Esophagus (tissue), 2 donors: Measurements from ENCODE around the gene SLC25A10. TPM values are rescaled to one million over a fixed set of nuclear protein-coding genes. Genes with fewer than 3 reads are reported as not detected.
"Not testable (repeated sequence)": the region's sequence is repeated elsewhere in the genome, so short reads cannot be mapped to it uniquely, and the experiment has no call there.

Source experiments
- H3K27ac ChIP-seq, 2 donors: one replicate each; pipeline ENCODE4 v1.5.1; 2013; ENCODE audit warnings: low read depth in 2 of 2, mild to moderate bottlenecking in 2 of 2, inconsistent platforms in 1 of 2, low read length in 1 of 2, moderate library complexity in 1 of 2
- H3K27me3 ChIP-seq, 2 donors: one replicate each; pipeline ENCODE4 v1.6.1; 2013; ENCODE audit warnings: low read length in 2 of 2, control low read depth in 1 of 2, mild to moderate bottlenecking in 1 of 2; ENCODE audit not compliant: insufficient read depth in 2 of 2, control insufficient read depth in 1 of 2
- H3K36me3 ChIP-seq, 2 donors: one replicate each; pipeline ENCODE4 v1.6.1; 2013; ENCODE audit warnings: low read length in 1 of 2; ENCODE audit not compliant: control insufficient read depth in 2 of 2, insufficient read depth in 2 of 2
- H3K4me1 ChIP-seq, 2 donors: one replicate each; pipeline ENCODE4 v1.6.1; 2013; ENCODE audit warnings: low read length in 1 of 2; ENCODE audit not compliant: control insufficient read depth in 2 of 2, insufficient read depth in 2 of 2
- H3K4me3 ChIP-seq, 2 donors: one replicate each; pipeline ENCODE4 v1.5.1; 2013; ENCODE audit warnings: low read length in 2 of 2, mild to moderate bottlenecking in 2 of 2, low read depth in 1 of 2, moderate library complexity in 1 of 2
- H3K9me3 ChIP-seq, 2 donors: one replicate each; pipeline ENCODE4 v1.6.1; 2013; ENCODE audit warnings: mild to moderate bottlenecking in 2 of 2, low read depth in 1 of 2, low read length in 1 of 2, moderate library complexity in 1 of 2; ENCODE audit not compliant: control insufficient read depth in 2 of 2, insufficient read depth in 1 of 2
- whole genome bisulfite sequencing, 2 donors: extraction: QIAGEN DNeasy Blood & Tissue Kit; methylation state at CpG; one replicate each; pipeline ENCODE4 v1.1.7; 2013; 5-methylcytosine and 5-hydroxymethylcytosine counted together
- polyA plus RNA-seq, 2 donors: library from polyadenylated mRNA; stranded (reverse); fragments of 200-250 nt; gene quantifications; one replicate each; pipeline ENCODE4 v1.2.3, GENCODE V29; 2013
- donor health status: healthy with polysubstance abuse.
- donor health status: Bipolar disorder and iron deficiency.

SLC25A10 gene
- polyA plus RNA-seq, 2 donors: 40.5 to 42.4 TPM

DNA sequence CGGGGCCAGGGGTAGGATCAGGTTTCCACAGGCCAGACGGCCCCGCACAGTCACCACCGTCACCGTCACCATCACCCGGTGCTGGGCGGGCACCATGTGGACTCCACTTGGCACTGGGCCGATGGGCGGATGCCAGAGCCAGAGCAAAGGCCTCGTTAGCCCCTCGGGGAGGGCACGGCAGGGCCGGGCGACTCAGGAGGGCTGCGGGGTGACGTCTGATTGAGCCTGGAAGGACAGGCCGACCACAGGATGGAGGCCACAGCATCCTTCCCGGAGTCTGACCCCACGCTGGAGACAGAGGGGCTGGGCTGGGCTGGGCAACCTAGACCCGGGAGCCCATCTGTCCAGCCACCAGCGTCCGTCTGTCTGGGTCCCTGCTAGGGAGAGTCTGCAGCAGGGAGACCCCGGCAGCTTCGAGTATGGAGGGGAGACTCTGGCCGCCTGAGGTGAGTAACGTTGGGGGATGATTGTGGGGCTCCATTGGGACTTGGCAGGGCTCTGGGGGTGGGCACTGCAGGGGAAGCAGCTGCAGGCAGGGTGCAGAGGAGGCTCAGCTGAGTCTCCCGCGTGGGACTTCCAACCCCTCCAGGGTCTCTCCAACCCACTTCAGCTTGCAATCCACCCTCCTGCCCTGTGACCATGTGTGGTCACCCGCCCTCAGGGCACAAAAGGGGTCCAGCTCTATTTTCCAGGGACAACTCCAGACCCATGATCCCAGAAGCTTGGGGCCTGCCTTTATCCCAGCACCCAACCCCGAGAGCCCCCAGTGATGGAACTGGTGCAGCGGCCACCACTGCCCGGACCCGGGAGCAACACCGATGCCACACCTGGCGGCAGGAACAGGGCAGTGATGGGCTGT is 22.6 kb downstream of the SLC25A10 start:
- no peaks in the 10 kb centered on the region for H3K36me3 ChIP-seq
- no peaks in the 10 kb centered on the region for H3K9me3 ChIP-seq
- peak overlapping the region in 1 of 2 donors; percentile 95 for H3K27ac ChIP-seq
- peaks cover 0 to 29% of the 10 kb centered on the region in 2 donors for H3K4me1 ChIP-seq
- 60 to 61% methylated on average over 35 of the region's 35 CpGs for WGBS, 2 donors
- no peaks in the 10 kb centered on the region for H3K27me3 ChIP-seq
- no peak overlapping the region for H3K4me3 ChIP-seq

DNA sequence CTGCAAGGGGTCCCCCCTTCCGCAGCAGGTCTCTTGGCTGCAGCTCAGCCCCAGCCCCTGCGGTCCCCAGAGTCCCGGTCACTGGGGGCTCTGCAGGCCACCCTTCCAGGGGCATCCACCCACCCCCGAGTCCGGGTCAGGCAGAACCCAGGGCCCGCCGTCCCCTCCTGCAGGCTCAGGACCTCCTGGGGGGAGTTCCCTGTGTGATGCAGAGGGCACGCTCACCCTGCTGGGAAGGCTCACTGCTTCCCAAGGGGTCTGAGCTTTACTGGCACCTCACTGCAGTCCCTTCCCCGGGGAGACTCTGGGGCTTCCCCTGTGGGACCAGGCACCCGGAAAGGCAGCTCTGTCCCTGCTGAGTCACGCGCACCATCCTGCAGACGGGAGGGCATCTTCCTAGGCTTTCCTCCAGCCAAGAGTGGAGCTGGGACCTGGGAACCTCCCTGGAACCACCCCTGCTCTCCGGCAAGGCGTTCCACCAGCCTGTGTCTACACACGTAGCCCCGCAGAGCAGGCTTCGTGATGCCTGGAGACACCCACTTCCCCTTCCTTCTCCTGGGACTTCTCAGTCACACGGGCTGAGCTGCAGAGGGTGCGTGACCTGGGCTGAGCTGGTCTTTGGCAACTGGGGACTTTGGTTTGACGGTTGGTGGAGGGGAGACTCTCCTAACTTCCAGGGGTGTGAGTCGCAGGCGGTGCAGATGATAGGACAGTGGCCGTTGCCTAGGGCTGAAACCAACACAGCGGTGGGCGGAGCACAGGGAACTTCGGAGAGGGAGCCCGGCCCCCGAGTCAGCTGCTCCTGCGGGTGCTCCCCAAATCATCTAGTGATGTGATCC is 23.4 kb downstream of the SLC25A10 start:
- Histone ChIP-seq H3K27me3 (no peaks in the 10 kb centered on the region), H3K9me3 (no peaks in the 10 kb centered on the region), H3K36me3 (no peaks in the 10 kb centered on the region), H3K4me3 (peak overlapping the region in 1 of 2 donors; percentile 9), H3K27ac (peak overlapping the region; percentile 84 to 95), H3K4me1 (peaks cover 0 to 29% of the 10 kb centered on the region in 2 donors)
- 24% methylated on average over 30 of the region's 30 CpGs for WGBS, 2 donors

DNA sequence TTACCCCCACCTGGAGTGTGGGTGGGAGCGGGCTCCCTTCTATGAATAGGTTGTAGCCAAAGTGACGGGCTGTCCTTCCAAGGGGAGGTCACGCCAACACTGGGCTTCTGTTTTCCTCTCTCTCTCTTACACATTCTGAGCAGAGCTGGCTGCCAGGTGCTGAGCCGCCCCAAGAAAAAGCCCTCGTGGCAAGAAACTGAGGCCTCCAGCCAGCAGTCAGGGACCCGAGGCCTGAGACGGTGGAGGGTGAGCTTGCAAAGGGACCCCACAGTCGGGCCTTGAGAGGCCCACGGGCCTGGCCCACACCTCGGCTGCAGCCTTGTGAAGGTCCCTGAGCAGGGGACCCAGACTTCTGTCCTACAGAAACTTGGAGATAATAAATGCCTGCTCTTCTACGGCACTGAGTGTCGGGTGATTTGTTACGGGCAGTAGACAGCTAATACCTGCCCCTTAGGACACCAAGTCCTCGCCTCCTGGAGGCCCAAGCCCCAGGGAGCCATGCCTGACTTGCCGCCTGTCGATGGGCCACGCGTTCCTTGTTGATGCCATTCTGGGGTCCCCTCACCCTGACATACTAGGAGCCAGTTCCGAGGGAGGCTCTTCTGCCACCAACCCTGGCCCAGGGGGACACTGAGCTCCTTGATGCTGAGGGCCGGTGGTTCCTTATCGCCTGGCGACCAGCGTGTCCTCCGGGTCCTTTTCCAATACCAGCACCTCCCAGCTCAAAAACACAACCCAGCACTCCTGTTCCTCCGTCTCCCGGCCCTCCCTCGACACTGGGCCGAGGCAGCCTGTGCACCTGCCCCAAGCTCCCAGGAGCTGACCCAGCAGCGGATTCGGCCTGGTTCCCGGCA is 26.1 kb downstream of the SLC25A10 start:
- Histone ChIP-seq H3K36me3 (no peaks in the 10 kb centered on the region), H3K27me3 (no peaks in the 10 kb centered on the region), H3K9me3 (no peaks in the 10 kb centered on the region), H3K27ac (no peak overlapping the region), H3K4me1 (peaks cover 0 to 20% of the 10 kb centered on the region in 2 donors), H3K4me3 (no peak overlapping the region)
- 90 to 91% methylated on average over 31 of the region's 31 CpGs for WGBS, 2 donors

DNA sequence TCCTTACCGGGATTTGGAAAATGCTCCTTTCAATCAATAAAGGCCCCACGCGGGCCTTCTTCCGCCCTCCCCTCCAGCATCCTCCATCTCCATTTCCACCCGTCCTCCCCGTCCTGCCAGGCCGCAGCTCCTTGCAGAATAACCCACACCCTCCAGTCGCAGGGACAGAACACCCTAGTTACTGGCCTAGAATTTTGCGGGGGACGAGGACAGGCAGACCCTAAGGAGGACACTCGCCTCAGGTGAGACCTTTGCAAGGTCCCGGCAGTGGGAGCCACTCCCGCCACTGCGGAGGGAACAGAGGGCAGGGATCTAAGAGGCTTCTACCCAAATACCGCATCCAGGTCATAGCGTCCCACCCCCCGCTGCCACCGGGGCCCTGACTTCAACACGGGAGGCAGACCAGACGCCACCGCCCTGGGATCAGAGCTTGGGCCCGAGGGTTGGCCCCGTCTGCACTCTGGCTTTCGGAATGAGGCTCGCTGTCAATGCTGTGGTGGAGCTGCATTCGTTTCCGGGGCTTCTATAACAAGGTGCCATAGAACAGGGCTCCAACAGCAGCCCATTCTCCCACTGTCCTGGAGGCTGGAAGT is 26.8 kb downstream of the SLC25A10 start:
- Histone ChIP-seq H3K4me1 (peaks cover 0 to 15% of the 10 kb centered on the region in 2 donors), H3K4me3 (no peak overlapping the region), H3K9me3 (no peaks in the 10 kb centered on the region), H3K27ac (no peak overlapping the region), H3K27me3 (no peaks in the 10 kb centered on the region), H3K36me3 (no peaks in the 10 kb centered on the region)
- 87 to 88% methylated on average over 27 of the region's 27 CpGs for WGBS, 2 donors

DNA sequence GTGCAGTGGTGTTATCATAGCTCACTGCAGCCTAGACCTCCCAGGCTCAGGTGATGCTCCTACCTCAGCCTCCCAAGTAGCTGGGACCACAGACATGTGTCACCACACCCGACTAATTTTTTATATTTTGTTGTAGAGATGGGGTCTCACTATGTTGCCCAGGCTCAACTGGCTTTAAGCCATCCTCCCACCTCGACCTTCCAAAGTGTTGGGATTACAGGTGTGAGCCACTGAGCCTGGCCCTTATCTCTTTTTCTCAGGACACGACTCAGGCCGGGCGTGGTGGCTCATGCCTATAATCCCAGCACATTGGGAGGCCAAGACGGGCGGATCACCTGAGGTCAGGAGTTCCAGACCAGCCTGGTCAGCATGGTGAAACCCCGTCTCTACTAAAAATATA is 27.5 kb downstream of the SLC25A10 start:
- H3K4me3 ChIP-seq, H3K36me3 ChIP-seq, H3K27ac ChIP-seq, H3K9me3 ChIP-seq, H3K27me3 ChIP-seq, H3K4me1 ChIP-seq: not testable (repeated sequence)
- WGBS, 2 donors: 81 to 88% methylated on average over 8 of the region's 8 CpGs

DNA sequence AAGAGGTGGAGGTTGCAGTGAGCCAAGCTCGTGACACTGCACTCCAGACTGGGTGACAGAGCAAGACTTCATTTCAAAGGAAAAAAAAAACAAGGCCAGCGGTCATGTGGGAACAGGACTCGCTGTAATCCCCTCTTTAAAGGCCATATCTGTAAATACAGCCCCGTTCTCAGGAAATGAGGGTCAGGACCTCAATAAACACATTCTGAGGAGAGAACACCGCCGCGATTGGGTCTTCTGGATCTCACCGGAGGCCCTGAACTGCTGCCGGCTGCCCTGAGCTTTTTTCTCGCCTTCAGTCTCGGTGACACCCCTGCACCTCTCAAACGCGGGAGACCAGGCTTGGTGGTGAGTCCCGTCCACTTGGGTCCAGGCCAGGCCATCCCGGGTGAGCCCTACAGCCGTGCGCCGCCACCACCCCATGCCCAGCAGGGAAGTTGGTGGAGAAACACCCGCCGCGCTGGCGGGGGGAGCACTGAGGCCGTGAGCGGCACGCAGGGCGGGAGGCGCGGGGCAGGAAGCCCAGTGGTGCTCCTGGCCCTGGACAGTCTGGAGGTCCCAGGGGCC is 28.4 kb downstream of the SLC25A10 start:
- Histone ChIP-seq H3K27ac (no peak overlapping the region), H3K36me3 (no peaks in the 10 kb centered on the region), H3K4me3 (no peak overlapping the region), H3K9me3 (no peaks in the 10 kb centered on the region), H3K27me3 (no peaks in the 10 kb centered on the region), H3K4me1 (peaks cover 0 to 3% of the 10 kb centered on the region in 2 donors)
- 52 to 54% methylated on average over 28 of the region's 28 CpGs for WGBS, 2 donors

DNA sequence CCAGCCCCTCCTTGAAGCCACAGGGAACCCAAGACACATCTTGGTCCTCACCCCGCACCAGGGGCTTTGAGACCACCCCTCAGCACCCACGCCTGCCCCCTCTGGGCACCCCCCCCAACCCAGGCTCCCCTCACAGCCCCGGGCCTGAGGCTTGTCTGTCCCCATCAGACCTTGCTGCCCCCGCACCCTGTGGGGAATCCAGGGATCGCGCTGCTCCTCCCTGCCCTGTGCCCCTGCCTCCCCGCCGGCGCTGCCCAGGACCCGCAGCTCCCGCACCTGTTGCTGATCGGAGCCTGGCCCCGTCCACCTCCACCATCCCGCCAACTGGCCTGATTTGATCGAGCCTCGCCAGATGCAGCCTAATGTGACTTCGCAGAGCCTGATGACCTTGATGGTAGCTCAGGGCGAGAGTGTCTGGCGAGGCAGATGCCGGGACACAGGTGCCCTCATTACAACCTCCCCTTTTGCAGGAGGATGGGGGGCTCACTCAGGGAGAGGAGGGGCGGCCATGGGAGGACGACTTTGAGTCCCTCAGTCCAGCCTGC is 29.0 kb downstream of the SLC25A10 start:
- Histone ChIP-seq H3K9me3 (no peaks in the 10 kb centered on the region), H3K4me3 (no peak overlapping the region), H3K4me1 (peaks cover 0 to under 1% of the 10 kb centered on the region in 2 donors), H3K27me3 (no peaks in the 10 kb centered on the region), H3K36me3 (no peaks in the 10 kb centered on the region), H3K27ac (no peak overlapping the region)
- WGBS, 2 donors: 46 to 62% methylated on average over 21 to 22 of the region's 22 CpGs

DNA sequence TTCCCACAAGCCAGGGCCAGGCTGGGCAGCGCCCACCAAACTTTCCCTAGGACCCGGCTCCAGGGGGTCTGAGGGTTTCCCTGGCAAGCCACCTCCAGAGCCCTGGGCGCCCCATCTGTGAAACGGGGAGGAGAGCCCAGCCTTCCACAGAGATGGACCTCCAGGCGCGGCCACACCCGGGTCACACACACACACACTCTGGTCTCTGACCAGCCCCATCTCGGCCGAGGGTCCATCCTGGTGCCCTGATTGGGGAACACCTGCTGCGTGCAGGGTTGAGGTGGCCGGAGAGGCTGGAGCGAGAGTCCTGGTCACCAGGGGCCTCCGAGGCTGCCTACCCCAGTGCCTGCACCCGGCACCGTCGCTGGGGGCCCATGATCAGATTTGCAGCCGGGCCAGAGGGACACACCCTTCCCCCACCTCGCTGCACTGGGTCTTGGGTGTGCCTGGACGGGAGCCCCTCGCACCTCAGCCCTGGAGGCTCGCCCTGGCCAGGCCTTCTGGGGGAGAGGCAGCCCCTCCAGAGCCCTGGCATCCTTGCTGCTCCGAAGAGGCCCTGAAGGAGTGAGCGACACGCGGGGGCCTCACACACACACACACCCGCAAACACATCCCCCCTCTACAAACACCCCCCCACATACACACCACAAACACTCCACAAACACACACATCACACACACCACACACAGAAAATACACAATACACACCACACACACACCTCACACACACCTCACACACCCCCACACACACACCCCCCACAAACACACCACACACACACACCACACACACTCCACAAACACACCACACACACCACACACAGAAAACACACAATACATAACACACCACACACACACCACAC is 29.7 kb downstream of the SLC25A10 start:
- H3K36me3 ChIP-seq: no peaks in the 10 kb centered on the region
- H3K4me3 ChIP-seq: no peak overlapping the region
- no peaks in the 10 kb centered on the region for H3K27me3 ChIP-seq
- H3K9me3 ChIP-seq: no peaks in the 10 kb centered on the region
- WGBS, 2 donors: 52 to 56% methylated on average over 26 of the region's 26 CpGs
- H3K27ac ChIP-seq: no peak overlapping the region
- no peaks in the 10 kb centered on the region for H3K4me1 ChIP-seq
